ENCODE results near the gene SYNE1. TPM values are rescaled to one million over a fixed set of nuclear protein-coding genes. Genes with fewer than 3 reads are reported as not detected.
A peak's percentile ranks its signal among the peaks of the same experiment; 100 is the strongest.

SYNE1 gene
- total RNA-seq, 1 experiment from 2014 or later: 6.5 TPM

- TF ChIP-seq ATF6 (CRISPR knock-in tag; IDR thresholded peaks at IDR 0.05) (no peak), NR2C2 (CRISPR knock-in tag; IDR thresholded peaks at IDR 0.05) (no peak), HMGA2 (CRISPR knock-in tag; IDR thresholded peaks at IDR 0.05) (no peak), AFF4 (CRISPR knock-in tag; IDR thresholded peaks at IDR 0.05; ENCODE audit: borderline replicate concordance) (no peak)
Observed at GRCh38 chr6:152585236-152585635, 51.9 kb downstream of the SYNE1 start (continued).

GRCh38 chr6:152583888-152584287, 53.3 kb downstream of the SYNE1 start:
- no peaks in the 10 kb centered on the region for H3K9me3 Mint-ChIP-seq
- H3K27me3 Mint-ChIP-seq (ENCODE audit: low read depth): no peaks in the 10 kb centered on the region
- ChIA-PET CTCF (no interaction called here), POLR2A (no interaction called here)
- ATAC-seq (no peak), DNase-seq (ENCODE audit: low spot score) (no peak)
- no peaks in the 10 kb centered on the region for H3K4me1 Mint-ChIP-seq
- no peak overlapping the region for H3K4me3 Mint-ChIP-seq
- TF ChIP-seq NFYB (CRISPR knock-in tag; conservative IDR thresholded peaks at IDR 0.05; ENCODE audit: low read depth): no peak
- TF ChIP-seq IRF2 (CRISPR knock-in tag; IDR thresholded peaks at IDR 0.05; ENCODE audit: borderline replicate concordance, low read depth): no peak
- no peak for TF ChIP-seq KAT7 (CRISPR knock-in tag; IDR thresholded peaks at IDR 0.05; ENCODE audit: borderline replicate concordance)
- TF ChIP-seq CBFB (CRISPR knock-in tag; IDR thresholded peaks at IDR 0.05; ENCODE audit: low read depth): no peak
- no peak for TF ChIP-seq MYBL2 (CRISPR knock-in tag; IDR thresholded peaks at IDR 0.05)
- no peak for TF ChIP-seq ZNF219 (CRISPR knock-in tag; IDR thresholded peaks at IDR 0.05; ENCODE audit: borderline replicate concordance)
- TF ChIP-seq ZBTB43 (CRISPR knock-in tag; IDR thresholded peaks at IDR 0.05): no peak
- TF ChIP-seq IRF1 (CRISPR knock-in tag; IDR thresholded peaks at IDR 0.05): no peak
- no peak for TF ChIP-seq ZBTB21 (CRISPR knock-in tag; IDR thresholded peaks at IDR 0.05; ENCODE audit: borderline replicate concordance)
- no peak for TF ChIP-seq ESRRA (CRISPR knock-in tag; IDR thresholded peaks at IDR 0.05; ENCODE audit: borderline replicate concordance)
- TF ChIP-seq ZNF138 (CRISPR knock-in tag; conservative IDR thresholded peaks at IDR 0.05): no peak
- no peak for TF ChIP-seq SMAD4 (CRISPR knock-in tag; IDR thresholded peaks at IDR 0.05)
- no peaks in the 10 kb centered on the region for H3K36me3 Mint-ChIP-seq
- no peak overlapping the region for H3K27ac Mint-ChIP-seq

- Mint-ChIP-seq H3K9me3 (no peaks in the 10 kb centered on the region), H3K36me3 (no peaks in the 10 kb centered on the region), H3K4me3 (no peak overlapping the region), H3K27me3 (ENCODE audit: low read depth) (no peaks in the 10 kb centered on the region), H3K27ac (peak overlapping the region; percentile 35; the same call in 1 of the 2 replicates), H3K4me1 (peaks cover 17% of the 10 kb centered on the region)
- ChIA-PET CTCF (no interaction called here), POLR2A (interaction anchor here (0.6 kb wide), 1 partner anchor 187 kb away, joined by 3 read pairs; no protein-coding TSS in a partner anchor)
- DNase-seq (ENCODE audit: low spot score): no peak
- ATAC-seq: no peak
- TF ChIP-seq ZNF423 (CRISPR knock-in tag; IDR thresholded peaks at IDR 0.05) (no peak), ZSCAN18 (CRISPR knock-in tag; IDR thresholded peaks at IDR 0.05) (no peak), E2F1 (CRISPR knock-in tag; IDR thresholded peaks at IDR 0.05) (no peak), STAT6 (CRISPR knock-in tag; conservative IDR thresholded peaks at IDR 0.05; ENCODE audit: low read depth) (no peak), JUN (CRISPR knock-in tag; IDR thresholded peaks at IDR 0.05) (no peak), NFATC4 (CRISPR knock-in tag; IDR thresholded peaks at IDR 0.05) (no peak)
Observed at GRCh38 chr6:152576525-152576924, 60.6 kb downstream of the SYNE1 start.

Data from WTC11 (cell line).